Dedifferentiated amniotic fluid mesenchymal stem cell (primary cell): ENCODE data around the gene RSAD1.
"Not testable (repeated sequence)": the region's sequence is repeated elsewhere in the genome, so short reads cannot be mapped to it uniquely, and the experiment has no call there.

Source experiments
- DNase-seq: peaks from one replicate; pipeline ENCODE4 v3.0.0-alpha.2; 2016; ENCODE audit errors: extremely low spot score

RSAD1 gene

DNA sequence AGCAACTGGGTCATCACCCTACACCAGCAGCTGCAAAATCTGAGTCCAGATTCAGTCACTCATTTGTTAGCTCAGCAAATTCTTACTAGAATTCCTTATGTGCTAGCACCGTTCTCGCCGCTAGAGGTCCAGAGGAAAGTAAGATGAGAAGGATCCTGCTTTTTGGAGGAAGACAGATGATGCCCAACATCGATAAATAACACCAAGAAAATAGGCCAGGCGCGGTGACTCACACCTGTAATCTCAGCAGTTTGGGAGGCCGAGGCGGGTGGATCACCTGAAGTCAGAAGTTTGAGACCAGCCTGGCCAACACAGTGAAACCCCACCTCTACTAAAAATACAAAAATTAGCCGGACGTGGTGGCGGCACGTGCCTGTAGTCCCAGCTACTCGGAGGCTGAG, 5.9 kb upstream of the RSAD1 start:
- DNase-seq, result peak; percentile 39

DNA sequence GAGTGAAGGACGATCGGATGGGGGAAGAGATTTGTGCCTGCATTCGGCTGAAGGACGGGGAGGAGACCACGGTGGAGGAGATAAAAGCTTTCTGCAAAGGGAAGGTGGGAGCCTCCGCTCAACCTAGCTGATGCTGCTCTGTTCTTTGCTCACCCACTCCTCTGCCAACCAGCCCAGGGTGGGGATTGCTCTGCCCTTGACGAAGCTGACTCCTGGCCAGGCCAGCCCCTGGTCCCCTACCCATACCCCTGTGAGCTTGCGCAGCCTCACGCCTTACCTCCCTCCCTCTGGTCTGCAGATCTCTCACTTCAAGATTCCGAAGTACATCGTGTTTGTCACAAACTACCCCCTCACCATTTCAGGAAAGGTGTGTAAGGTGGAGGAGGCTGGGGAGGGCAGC, 4.8 kb upstream of the RSAD1 start:
- DNase-seq, result no peak

DNA sequence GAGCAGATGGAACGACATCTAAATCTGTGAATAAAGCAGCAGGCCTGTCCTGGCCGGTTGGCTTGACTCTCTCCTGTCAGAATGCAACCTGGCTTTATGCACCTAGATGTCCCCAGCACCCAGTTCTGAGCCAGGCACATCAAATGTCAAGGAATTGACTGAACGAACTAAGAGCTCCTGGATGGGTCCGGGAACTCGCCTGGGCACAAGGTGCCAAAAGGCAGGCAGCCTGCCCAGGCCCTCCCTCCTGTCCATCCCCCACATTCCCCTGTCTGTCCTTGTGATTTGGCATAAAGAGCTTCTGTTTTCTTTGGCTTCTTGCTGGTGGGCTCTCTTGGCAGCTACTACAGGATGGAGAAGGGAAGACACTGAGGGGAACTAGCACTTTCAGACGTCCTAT, 4.1 kb upstream of the RSAD1 start:
- DNase-seq, result no peak

DNA sequence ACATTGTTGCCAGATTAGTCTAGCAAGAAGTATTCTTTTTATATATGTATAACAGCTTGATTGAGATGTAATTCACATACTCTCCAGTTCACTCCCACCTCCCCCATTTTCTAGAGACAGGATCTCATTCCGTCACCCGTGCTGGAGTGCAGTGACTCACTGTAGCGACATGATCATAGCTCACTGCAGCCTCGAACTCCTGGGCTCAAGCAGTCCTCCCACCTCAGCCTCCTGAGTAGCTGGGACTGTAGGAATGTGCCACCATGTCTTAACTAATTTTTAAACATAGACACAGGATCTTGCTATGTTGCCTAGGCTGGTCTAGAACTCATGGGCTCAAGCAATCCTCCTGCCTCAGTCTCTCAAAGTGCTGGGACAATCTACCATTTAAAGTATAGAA, 3.3 kb upstream of the RSAD1 start:
- no peak for DNase-seq

DNA sequence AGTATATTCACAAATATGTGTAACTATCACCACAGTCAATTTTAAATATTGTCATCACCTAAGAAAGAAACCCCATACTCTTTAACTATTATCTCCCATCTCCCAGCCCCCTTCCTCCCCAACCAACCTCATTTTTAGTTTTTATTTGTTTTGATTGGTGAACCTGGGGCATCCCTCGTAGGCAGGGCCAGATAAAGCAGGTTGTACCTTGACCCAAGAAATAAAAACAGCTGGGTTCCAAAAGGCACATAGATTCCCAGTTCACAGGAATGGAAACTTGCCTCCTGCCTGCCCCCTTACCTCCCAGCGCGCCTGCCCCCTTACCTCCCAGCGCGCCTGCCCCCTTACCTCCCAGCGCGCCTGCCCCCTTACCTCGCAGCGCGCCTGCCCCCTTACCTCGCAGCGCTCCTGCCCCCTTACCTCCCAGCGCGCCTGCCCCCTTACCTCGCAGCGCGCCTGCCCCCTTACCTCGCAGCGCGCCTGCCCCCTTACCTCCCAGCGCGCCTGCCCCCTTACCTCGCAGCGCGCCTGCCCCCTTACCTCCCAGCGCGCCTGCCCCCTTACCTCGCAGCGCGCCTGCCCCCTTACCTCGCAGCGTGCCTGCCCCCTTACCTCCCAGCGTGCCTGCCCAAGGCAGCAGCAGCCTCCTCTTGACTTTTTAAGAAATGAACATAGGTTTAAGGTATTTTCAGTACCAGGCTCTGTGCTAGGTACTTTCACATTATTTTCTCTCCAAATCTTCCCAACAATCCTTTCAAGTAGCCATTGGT, 2.7 kb upstream of the RSAD1 start:
- DNase-seq, result not testable (repeated sequence)

DNA sequence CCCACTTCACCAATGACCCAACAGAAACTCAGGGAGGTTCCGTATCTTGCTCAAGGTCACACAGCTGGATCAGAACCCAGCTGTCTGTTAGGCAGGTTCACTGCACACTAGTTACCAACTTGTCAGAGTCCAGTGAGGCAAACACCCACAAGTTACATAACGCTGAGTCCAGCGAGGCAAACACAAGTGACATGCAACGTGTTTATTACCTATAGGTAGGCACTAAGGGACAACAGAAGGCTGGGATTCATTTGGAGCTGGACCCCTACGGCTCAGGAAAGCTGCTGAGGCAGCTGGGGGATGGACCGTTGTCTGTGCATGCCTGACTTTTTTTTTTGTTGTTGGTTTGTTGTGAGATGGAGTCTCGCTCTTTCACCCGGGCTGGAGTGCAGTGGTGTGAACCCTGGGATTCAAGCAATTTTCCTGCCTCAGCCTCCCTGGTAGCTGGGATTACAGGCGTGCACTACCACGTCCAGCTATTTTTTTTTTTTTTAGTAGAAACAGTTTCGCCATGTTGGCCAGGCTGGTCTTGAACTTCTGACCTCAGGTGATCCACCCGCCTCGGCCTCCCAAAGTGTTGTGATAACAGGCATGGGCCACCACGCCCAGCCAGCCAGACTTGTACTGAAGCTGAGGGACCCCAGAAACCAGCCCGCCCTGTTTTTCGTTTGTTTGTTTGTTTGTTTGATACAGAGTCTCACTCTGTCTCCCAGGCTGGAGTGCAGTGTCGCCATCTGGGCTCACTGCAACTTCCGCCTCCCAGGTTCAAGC, 1.9 kb upstream of the RSAD1 start:
- DNase-seq, result no peak

DNA sequence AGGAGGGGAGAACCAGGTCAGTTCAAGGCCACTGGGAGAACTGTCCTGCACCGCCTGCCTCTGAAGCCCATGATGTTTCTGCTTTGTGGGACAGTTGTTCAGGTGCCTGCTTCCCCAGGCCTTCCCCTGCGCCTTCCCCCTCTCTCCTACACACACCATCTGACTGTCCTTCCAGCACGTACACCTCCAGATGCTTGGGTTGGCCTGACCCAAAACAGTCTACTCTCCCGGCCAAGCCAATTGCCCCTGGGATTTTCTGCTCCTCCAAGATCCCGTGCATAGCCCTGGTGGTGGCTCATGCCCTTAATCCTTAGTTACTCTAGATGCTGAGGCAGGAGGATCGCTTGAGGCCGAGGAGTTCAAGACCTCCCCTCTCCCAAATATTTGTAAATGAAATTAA, 684 bp upstream of the RSAD1 start:
- DNase-seq, result no peak

DNA sequence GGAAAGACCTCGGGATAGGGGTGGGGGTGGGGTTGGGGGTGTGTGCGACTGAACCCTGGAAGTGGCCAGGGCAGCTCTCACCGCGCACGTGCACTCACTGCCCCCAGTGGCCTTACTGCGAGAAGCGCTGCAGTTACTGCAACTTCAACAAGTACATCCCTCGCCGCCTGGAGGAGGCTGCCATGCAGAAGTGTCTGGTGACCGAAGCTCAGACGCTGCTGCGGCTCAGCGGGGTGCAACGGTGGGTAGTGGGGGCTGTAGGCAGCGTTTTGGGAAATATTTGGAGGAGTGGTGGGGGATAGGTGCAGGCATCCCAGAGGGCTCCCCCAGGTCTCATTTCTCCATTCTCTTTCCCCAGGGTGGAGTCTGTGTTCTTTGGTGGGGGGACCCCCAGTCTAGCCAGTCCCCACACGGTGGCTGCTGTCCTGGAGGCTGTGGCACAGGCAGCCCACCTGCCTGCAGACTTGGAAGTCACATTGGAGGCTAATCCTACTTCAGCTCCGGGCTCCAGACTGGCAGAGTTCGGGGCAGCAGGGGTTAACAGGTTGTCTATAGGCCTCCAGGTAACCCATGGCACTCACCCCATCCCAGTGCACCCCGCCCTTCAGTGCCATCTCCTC, 972 bp downstream of the RSAD1 start:
- peak; percentile 42 for DNase-seq

DNA sequence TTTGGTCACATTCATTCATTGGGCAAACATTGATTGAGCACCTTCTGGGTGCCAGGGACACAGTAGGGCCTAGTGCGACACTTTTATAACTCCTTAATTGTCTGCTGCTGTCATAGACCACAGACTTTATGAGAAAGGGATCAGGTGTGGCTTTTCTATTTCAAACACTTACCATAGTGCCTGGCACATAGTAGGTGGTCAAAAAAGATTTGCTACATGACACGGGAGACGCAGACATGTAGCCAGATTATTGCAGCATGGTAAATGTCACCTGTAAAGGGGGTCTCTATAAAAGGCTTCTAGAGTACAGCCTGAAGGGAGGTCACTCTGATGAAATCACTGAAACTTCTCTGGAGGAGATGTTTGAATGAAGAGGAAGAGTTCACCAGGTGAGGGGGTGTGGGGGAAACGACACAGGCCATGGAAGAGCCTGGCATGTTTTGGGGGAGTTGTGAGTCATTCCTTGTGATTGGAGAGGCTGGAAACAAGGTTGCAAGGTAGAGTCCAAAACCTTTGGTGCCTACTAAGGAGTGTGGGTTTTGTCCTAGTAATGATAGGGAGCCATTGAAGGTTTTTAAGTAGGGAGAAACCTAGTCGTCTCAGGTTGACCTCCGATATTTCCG, 1.6 kb downstream of the RSAD1 start:
- no peak for DNase-seq

DNA sequence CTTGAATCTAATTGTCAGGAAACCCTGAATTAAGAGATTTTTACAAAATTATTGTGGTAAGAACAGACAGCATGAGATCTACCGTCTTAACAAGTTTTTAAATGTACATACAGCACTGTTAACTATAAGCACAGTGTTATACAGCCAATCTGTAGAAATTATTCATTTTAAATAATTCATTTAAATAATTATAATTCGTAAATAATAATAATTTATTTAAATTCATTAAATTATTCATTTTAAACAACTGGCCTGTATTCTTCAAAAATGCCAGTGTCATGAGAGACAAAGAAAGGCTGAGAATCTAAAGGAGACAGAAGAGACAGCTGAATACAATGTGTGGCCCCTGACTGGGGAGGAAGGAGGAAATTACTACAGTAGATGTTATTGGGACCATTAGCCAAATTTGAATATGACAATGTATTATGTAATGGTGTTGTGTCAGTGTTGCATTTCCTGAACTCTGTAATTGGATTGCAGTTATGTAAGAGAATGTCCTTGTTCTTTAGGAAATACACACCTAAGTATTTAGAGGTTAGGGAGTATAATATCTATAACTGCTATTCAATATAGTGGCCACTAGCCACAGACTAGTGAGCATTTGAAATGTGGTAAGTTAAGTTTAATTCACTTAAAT, 2.3 kb downstream of the RSAD1 start:
- DNase-seq, result no peak

DNA sequence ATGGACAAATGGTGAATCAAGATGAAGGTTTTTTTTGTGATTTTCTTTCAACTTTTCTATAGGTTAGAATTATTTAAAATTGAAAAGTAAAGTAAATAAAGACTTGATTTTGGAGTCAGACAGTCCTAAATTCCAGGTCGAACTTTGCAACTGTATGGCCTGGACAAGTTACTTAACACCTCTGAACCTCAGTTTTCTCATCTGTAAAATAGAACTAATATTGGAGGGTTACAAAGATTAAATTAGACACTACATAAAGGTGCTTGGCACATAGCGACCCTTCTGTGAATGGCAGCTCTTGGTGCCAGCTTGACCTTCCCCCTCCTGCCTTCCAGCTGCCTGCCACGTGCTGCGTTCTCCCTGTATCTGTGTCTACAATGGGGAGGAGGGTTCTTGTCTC, 3.0 kb downstream of the RSAD1 start:
- DNase-seq, result no peak

DNA sequence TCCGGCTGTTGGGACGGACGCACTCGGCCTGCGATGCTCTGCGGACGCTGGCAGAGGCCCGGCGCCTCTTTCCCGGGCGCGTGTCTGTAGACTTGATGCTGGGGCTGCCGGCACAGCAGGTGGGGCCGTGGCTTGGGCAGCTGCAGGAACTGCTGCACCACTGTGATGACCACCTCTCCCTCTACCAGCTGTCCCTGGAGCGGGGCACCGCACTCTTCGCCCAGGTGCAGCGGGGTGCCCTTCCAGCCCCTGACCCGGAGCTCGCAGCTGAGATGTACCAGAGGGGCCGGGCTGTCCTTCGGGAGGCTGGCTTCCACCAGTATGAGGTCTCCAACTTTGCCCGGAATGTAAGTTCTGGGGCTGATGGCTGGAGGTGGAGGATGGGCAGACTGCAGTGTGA, 3.5 kb downstream of the RSAD1 start:
- DNase-seq, result no peak

DNA sequence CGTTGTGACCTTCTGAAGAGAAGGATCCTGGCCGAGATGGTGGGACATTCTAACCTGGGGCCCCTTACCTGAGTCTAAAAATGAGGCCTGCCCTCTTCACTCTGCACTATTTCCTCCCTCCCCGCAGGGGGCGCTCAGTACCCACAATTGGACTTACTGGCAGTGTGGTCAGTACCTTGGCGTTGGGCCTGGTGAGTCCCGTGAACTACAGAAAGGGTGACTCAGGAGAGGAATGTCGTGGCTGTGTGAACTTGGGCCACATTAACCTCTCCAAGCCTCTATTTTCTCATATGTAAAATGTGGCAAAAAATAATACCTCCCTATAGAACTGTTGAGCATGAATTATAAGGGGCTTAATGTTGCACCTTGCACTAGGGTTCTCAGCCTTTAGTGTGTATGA, 3.9 kb downstream of the RSAD1 start:
- DNase-seq, result peak; percentile 95

DNA sequence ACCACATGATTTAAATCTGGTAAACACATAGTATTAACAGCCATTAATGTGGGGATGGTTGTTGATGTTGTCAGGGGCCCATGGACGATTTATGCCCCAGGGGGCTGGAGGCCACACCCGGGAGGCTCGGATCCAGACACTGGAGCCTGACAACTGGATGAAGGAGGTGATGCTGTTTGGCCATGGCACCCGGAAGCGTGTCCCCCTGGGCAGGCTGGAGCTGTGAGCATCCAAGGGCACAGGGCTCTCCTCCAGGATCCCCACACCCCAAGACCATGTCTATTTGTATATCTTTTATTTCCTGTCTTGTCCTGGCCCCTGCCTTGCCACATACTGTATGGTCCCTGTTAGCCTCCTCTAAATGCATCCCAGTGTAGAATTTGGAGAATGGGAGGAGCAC, 4.6 kb downstream of the RSAD1 start:
- DNase-seq, result no peak

DNA sequence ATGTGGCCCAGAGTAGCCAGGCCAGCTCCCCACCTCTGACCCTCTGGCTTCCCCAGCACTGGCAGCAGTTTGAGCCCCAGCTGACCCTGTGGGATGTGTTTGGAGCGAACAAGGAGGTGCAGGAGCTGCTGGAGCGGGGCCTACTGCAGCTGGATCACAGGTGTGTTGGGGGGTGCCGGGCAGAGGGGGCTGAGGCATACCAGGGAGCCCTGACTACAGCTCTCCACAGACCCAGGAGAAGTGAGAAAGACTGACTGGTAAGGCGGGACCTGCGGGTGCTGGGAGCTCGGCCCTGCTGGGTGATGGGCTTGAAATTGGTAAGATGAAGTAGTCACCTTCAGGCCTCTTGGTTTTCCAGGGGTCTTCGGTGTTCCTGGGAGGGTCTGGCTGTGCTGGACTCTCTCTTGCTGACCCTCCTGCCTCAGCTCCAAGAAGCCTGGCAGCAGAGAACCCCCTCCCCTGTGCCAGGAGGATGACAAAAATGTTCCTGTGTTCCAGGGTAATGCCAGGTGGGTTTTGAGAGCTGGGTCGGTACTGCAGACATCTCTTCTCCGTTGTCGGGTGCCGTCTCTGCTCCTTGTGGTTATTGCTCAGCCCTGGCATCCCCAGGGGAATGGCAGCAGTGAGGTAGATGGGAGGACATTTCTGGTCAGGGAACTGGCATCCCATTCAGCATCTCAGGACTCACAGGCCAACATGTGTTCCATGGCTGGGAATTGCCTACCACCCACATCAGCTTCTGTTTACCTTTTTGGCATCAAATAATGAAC, 5.9 kb downstream of the RSAD1 start:
- DNase-seq, result no peak

DNA sequence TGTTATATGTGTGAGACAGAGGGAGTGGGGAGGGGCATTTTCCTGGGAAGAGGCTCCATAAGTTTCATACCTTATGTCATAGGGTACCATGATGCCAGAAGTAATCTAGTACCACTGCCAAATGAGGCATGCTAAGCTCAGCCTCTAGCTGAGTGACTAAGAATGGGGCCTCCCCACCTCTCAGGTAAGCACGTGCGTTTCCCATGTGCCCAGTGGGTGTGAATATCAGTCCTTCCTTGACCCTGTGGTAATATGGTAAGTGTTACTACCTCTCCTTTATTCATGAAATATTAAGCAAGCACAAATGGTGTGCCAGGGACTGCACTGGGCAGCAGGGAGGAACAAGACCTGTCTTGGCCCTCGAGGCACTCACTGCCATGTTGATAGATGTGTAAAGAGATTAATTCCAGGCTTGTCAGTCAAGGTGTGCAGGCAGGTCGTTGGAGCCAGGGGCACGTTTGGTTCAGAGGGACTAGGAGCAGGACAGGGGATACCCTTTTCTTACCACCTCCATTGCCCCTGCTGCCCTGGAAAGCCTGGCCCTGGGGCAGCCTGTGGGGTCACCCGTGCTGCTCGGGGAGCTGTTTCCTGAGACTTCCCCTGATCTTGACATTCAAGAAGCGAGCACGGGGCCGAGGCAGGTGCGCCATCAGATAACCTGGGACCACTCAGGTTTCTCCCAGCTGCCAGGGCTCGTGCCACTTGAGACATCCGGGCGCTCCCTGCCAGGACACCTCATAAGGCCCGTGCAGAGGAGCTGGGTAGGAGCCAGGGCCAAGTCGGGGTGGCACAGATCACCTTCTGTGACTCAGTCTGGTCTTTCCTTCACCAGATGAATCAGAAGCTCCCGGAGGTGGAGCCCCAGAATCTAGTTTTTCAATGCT, 8.8 kb downstream of the RSAD1 start:
- no peak for DNase-seq

DNA sequence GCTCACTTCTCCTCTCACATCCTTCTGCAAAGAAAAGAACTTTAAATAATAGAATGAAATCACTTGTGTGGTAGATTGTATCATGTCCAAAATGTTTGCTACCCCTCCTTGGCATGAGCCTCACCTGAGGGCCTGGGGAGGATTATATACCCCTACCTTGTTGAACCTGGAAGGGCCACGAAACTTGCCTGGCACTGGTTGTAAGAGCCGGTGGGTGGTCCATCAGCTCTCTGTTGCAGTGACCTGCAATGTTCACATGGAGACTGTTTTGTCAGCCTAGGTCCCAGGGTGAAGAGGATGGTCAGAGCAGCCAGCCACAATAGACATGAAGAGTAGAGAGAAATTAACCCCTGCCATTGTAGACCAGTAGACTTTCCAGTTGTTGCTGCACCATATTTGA, 10.2 kb downstream of the RSAD1 start:
- DNase-seq, result no peak

DNA sequence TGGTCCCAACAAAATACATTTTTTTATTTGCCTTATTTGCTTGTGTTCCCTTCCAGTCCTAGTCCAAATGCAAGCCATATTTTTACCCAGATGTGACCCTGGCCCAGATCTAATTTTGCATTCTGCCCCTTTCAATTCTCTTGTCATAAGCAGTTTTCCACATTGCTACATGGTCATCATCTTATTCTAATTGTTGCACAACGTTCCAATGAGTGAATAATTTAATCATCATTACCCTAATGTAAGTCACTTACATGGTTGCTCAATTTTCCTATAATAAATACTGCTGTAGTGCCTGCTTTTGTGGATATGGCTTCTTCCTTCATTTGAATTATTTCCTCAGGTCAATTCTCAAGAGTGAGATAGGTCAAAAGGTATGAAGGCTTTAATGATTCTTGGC, 12.8 kb downstream of the RSAD1 start:
- DNase-seq, result no peak

DNA sequence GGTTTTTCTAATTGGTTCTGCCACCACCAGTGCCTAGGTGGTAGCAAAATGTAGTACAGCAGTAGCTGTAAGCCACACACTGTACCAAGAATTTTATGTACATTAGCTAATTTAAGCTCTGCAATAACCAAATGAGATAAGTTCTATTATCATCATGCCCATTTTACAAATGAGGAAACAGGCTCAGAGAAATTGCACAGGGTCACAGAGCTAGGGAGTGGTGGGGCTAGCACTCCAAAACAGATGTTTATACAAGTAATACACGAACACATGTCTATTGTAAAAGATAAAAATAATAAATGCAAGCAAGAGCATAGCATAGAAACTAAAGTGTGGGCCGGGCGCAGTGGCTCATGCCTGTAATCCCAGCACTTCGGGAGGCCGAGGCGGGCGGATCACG, 13.6 kb downstream of the RSAD1 start:
- no peak for DNase-seq

DNA sequence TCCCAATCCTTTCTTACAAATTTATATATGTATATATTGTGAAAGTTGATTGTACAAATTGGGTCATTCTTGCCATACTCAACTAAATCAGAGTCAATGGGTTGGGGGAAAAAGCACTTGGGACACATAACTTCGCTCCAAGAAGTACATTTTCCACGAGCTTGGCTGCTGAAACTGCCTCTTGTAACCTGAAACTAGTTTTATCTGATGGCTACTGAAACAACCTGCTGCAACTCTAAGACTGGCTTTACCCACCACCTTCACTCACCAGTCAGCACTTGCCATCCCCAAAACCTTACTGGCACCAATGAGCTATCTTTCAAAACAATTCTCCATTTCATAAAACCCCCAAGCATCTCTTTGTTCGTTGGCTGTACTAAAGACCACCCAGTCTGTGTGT, 15.1 kb downstream of the RSAD1 start:
- no peak for DNase-seq
